GM21737 (cell line): ENCODE results near the gene RHEBL1.
"Not testable (repeated sequence)": the region's sequence is repeated elsewhere in the genome, so short reads cannot be mapped to it uniquely, and the experiment has no call there.

Experiments
- ATAC-seq: cut with Tn5 transposase; IDR thresholded peaks from one replicate; pipeline ENCODE4 v1.9.1; 2021; ENCODE audit warnings: mild to moderate bottlenecking, moderate library complexity; ENCODE audit not compliant: unreplicated experiment

Gene RHEBL1

GRCh38 chr12:49089821-49090773 is 20.3 kb upstream of the RHEBL1 start:
- no peak for ATAC-seq

GRCh38 chr12:49088932-49089330 is 19.2 kb upstream of the RHEBL1 start:
- ATAC-seq: no peak

GRCh38 chr12:49088150-49088931 is 18.6 kb upstream of the RHEBL1 start:
- ATAC-seq: peak; percentile 78

GRCh38 chr12:49086116-49086515 is 16.3 kb upstream of the RHEBL1 start:
- ATAC-seq: no peak

GRCh38 chr12:49084438-49084837 is 14.7 kb upstream of the RHEBL1 start:
- ATAC-seq: no peak

GRCh38 chr12:49079793-49080192 is 10.0 kb upstream of the RHEBL1 start:
- no peak for ATAC-seq

- no peak for ATAC-seq
These were observed 1.2 kb upstream of the RHEBL1 start for GRCh38 chr12:49070971-49071370.

- no peak for ATAC-seq
These were observed 786 bp downstream of the RHEBL1 start for GRCh38 chr12:49068879-49069506.

GRCh38 chr12:49066120-49066519 is 3.7 kb downstream of the RHEBL1 start:
- no peak for ATAC-seq

GRCh38 chr12:49064767-49065152 is 5.0 kb downstream of the RHEBL1 start:
- ATAC-seq: no peak

- not testable (repeated sequence) for ATAC-seq
These were observed 7.9 kb downstream of the RHEBL1 start for GRCh38 chr12:49061916-49062315.

- no peak for ATAC-seq
These were observed 8.6 kb downstream of the RHEBL1 start for GRCh38 chr12:49061157-49061650.

- ATAC-seq: peak; percentile 45
These were observed 9.3 kb downstream of the RHEBL1 start, which contains the start of gene KMT2D for GRCh38 chr12:49060237-49061156. Gene KMT2D (minus strand): TSS chr12:49060794. CDS start chr12:49055324, 5,470 bp downstream.

GRCh38 chr12:49059299-49060171 is 10.2 kb downstream of the RHEBL1 start:
- ATAC-seq: peak; percentile 18

- no peak for ATAC-seq
These were observed 10.8 kb downstream of the RHEBL1 start for GRCh38 chr12:49059045-49059298.

GRCh38 chr12:49058366-49059044 is 11.3 kb downstream of the RHEBL1 start:
- ATAC-seq: no peak

GRCh38 chr12:49057888-49058287 is 11.9 kb downstream of the RHEBL1 start:
- no peak for ATAC-seq

GRCh38 chr12:49055978-49056754 is 13.6 kb downstream of the RHEBL1 start:
- peak; percentile 41 for ATAC-seq
